IMR-90 (cell line): ENCODE data around the gene LYRM7. TPM values are rescaled to one million over a fixed set of nuclear protein-coding genes. Genes with fewer than 3 reads are reported as not detected.

Source experiments
- ATAC-seq: fragments of 200-7000 bp; cut with Tn5 transposase; 2 replicates; pipeline ENCODE4 v1.9.1; 2020; ENCODE audit warnings: low read depth, mild to moderate bottlenecking, moderate library complexity
- BruUV-seq: library from RNA; stranded (reverse); fragments of 400-500 nt; replicated peaks from 2 replicates; lab custom pipeline; 2021; lab: Mats Ljungman, UMichigan
- CTCF ChIA-PET: fragments of 300-600 bp; formaldehyde crosslinking; extraction: SDS; loops from one replicate; lab custom pipeline; 2021; ENCODE audit warnings: antibody characterized with exemption; lab: Yijun Ruan, JAX
- POLR2A ChIA-PET: fragments of 300-600 bp; sonication (Branson Sonifier 250); formaldehyde crosslinking; loops from one replicate; lab custom pipeline; 2022; ENCODE audit warnings: antibody characterized with exemption; ENCODE audit not compliant: unreplicated experiment; lab: Charles Lee
- DNase-seq: peaks from one replicate; pipeline ENCODE4 v3.0.0; 2013
- H2AFZ ChIP-seq: replicated peaks from 2 replicates; pipeline ENCODE3; 2013; ENCODE audit warnings: low read length, mild to moderate bottlenecking; ENCODE audit not compliant: poor library complexity
- H2AK5ac ChIP-seq: 2 replicates; pipeline ENCODE4 v1.6.1; 2013; ENCODE audit warnings: low read depth, low read length, inconsistent platforms
- H2AK9ac ChIP-seq: replicated peaks from 2 replicates; pipeline ENCODE3; 2013; ENCODE audit warnings: mild to moderate bottlenecking, low read depth, low read length, moderate library complexity; ENCODE audit not compliant: poor library complexity
- H2BK120ac ChIP-seq: 2 replicates; pipeline ENCODE4 v1.6.1; 2013; ENCODE audit warnings: low read depth, low read length, inconsistent platforms
- H2BK15ac ChIP-seq: 3 replicates; pipeline ENCODE4 v1.6.1; 2013; ENCODE audit warnings: low read depth, low read length, inconsistent platforms
- H2BK20ac ChIP-seq: 2 replicates; pipeline ENCODE4 v1.6.1; 2013; ENCODE audit warnings: low read depth, mild to moderate bottlenecking, inconsistent platforms, low read length, moderate library complexity
- H2BK5ac ChIP-seq: 2 replicates; pipeline ENCODE4 v1.6.1; 2013; ENCODE audit warnings: mild to moderate bottlenecking, low read depth, low read length, inconsistent platforms; ENCODE audit not compliant: poor library complexity, severe bottlenecking
- H3K14ac ChIP-seq: replicated peaks from 2 replicates; pipeline ENCODE4 v1.6.1; 2013; ENCODE audit warnings: low read depth, low read length, inconsistent platforms
- H3K18ac ChIP-seq: 2 replicates; pipeline ENCODE4 v1.6.1; 2013; ENCODE audit warnings: low read depth, low read length, control low read depth
- H3K23ac ChIP-seq: 2 replicates; pipeline ENCODE4 v1.6.1; 2013; ENCODE audit warnings: low read depth, low read length, inconsistent platforms
- H3K27ac ChIP-seq: 2 replicates; pipeline ENCODE4 v1.5.1; 2013; ENCODE audit warnings: mild to moderate bottlenecking, control low read depth, low read length; ENCODE audit not compliant: insufficient read depth
- H3K27me3 ChIP-seq: 2 replicates; pipeline ENCODE4 v1.6.1; 2013; ENCODE audit warnings: low read length; ENCODE audit not compliant: control insufficient read depth, insufficient read depth
- H3K36me3 ChIP-seq: 2 replicates; pipeline ENCODE4 v1.6.1; 2013; ENCODE audit warnings: low read length, mixed read lengths; ENCODE audit not compliant: control insufficient read depth, insufficient read depth
- H3K4ac ChIP-seq: 2 replicates; pipeline ENCODE4 v1.6.1; 2013; ENCODE audit warnings: low read depth, low read length, inconsistent platforms
- H3K4me1 ChIP-seq: 2 replicates; pipeline ENCODE4 v1.6.1; 2013; ENCODE audit warnings: low read length, mixed read lengths; ENCODE audit not compliant: control insufficient read depth, insufficient read depth
- H3K4me2 ChIP-seq: 2 replicates; pipeline ENCODE4 v1.6.1; 2013; ENCODE audit warnings: low read depth, mild to moderate bottlenecking, control low read depth, low read length, moderate library complexity
- H3K4me3 ChIP-seq: 2 replicates; pipeline ENCODE4 v1.5.1; 2013; ENCODE audit warnings: low read depth, mild to moderate bottlenecking, control low read depth, low read length, moderate library complexity; ENCODE audit not compliant: insufficient read depth
- H3K56ac ChIP-seq: 2 replicates; pipeline ENCODE4 v1.6.1; 2013; ENCODE audit warnings: low read length, inconsistent platforms; ENCODE audit not compliant: insufficient read depth; ENCODE audit errors: extremely low read depth
- H3K79me1 ChIP-seq, 2 experiments: 2 replicates each; pipeline ENCODE4 v1.6.1; 2013; ENCODE audit warnings: low read length in 2 of 2, inconsistent platforms in 1 of 2, low read depth in 1 of 2
- H3K9ac ChIP-seq: 2 replicates; pipeline ENCODE4 v1.6.1; 2013; ENCODE audit warnings: low read depth, low read length, control low read depth
- H3K9me1 ChIP-seq: 2 replicates; pipeline ENCODE4 v1.6.1; 2013; ENCODE audit warnings: low read length, inconsistent platforms; ENCODE audit not compliant: insufficient read depth
- H3K9me3 ChIP-seq: 2 replicates; pipeline ENCODE4 v1.6.1; 2013; ENCODE audit warnings: low read length; ENCODE audit not compliant: control insufficient read depth, insufficient read depth
- H4K20me1 ChIP-seq: 2 replicates; pipeline ENCODE4 v1.6.1; 2013; ENCODE audit warnings: low read length, inconsistent platforms; ENCODE audit not compliant: insufficient read depth
- H4K5ac ChIP-seq: 2 replicates; pipeline ENCODE4 v1.6.1; 2013; ENCODE audit warnings: mild to moderate bottlenecking, low read depth, low read length, control low read depth
- H4K8ac ChIP-seq, 2 experiments: 2 replicates each; pipeline ENCODE4 v1.6.1; 2013; ENCODE audit warnings: low read depth in 2 of 2, low read length in 2 of 2, control low read depth in 1 of 2, inconsistent platforms in 1 of 2
- H4K91ac ChIP-seq: 2 replicates; pipeline ENCODE4 v1.6.1; 2013; ENCODE audit warnings: low read depth, low read length, inconsistent platforms; ENCODE audit not compliant: insufficient read depth
- BHLHE40 ChIP-seq: fragments of 150-350 bp; IDR thresholded peaks from 2 replicates; pipeline ENCODE4 v1.6.1; 2016; ENCODE audit warnings: mild to moderate bottlenecking, low read depth, low read length
- CEBPB ChIP-seq: IDR thresholded peaks from 2 replicates; pipeline ENCODE4 v1.6.1; 2012; ENCODE audit warnings: low read depth, low read length, improper control_type of control experiment
- CHD1 ChIP-seq: IDR thresholded peaks from 2 replicates; pipeline ENCODE4 v1.6.1; 2012; ENCODE audit warnings: low read depth, low read length, improper control_type of control experiment
- CTCF ChIP-seq: conservative IDR thresholded peaks from 2 replicates; pipeline ENCODE4 v1.5.1; 2012; ENCODE audit warnings: mild to moderate bottlenecking, low read depth, low read length, improper control_type of control experiment
- FOS ChIP-seq: fragments of 150-350 bp; IDR thresholded peaks from 2 replicates; pipeline ENCODE4 v1.6.1; 2016; ENCODE audit warnings: low read depth, low read length
- MAFK ChIP-seq: IDR thresholded peaks from 2 replicates; pipeline ENCODE4 v1.6.1; 2012; ENCODE audit warnings: low read depth, low read length, improper control_type of control experiment
- MAZ ChIP-seq: IDR thresholded peaks from 2 replicates; pipeline ENCODE4 v1.6.1; 2012; ENCODE audit warnings: low read depth, mild to moderate bottlenecking, low read length, improper control_type of control experiment, moderate library complexity, borderline replicate concordance
- MXI1 ChIP-seq: IDR thresholded peaks from 2 replicates; pipeline ENCODE4 v1.6.1; 2012; ENCODE audit warnings: low read depth, mild to moderate bottlenecking, low read length, moderate library complexity, borderline replicate concordance
- NFE2L2 ChIP-seq: fragments of 150-350 bp; IDR thresholded peaks from 2 replicates; pipeline ENCODE4 v1.6.1; 2016; ENCODE audit warnings: low read depth, mild to moderate bottlenecking, low read length
- POLR2A ChIP-seq: IDR thresholded peaks from 2 replicates; pipeline ENCODE4 v1.6.1; 2012; ENCODE audit warnings: mild to moderate bottlenecking, low read depth, low read length
- RAD21 ChIP-seq: IDR thresholded peaks from 2 replicates; pipeline ENCODE4 v1.6.1; 2012; ENCODE audit warnings: low read length, improper control_type of control experiment
- RCOR1 ChIP-seq: IDR thresholded peaks from 2 replicates; pipeline ENCODE4 v1.6.1; 2012; ENCODE audit warnings: mild to moderate bottlenecking, low read length, improper control_type of control experiment; ENCODE audit not compliant: insufficient replicate concordance
- RFX5 ChIP-seq: IDR thresholded peaks from 2 replicates; pipeline ENCODE4 v1.8.0; 2012; ENCODE audit warnings: low read depth, mild to moderate bottlenecking, low read length, moderate library complexity
- SMC3 ChIP-seq: fragments of 150-350 bp; IDR thresholded peaks from 2 replicates; pipeline ENCODE4 v1.6.1; 2016; ENCODE audit warnings: low read depth, mild to moderate bottlenecking, antibody characterized with exemption, low read length, moderate library complexity
- WGBS, 2 experiments: methylation state at CpG; one replicate each; pipeline versions ENCODE4 v1.1.5 to v1.1.7; 2013; ENCODE audit warnings: missing lambda C conversion rate in 2 of 2; ENCODE audit not compliant: insufficient read length in 1 of 2; ENCODE audit errors: extremely low coverage in 2 of 2; 5-methylcytosine and 5-hydroxymethylcytosine counted together
- dilution Hi-C: fragments of 300-500 bp; cut with HindIII; formaldehyde crosslinking; loops from one replicate; pipeline ENCODE4 v1.14.3; 2018; ENCODE audit warnings: low sequenced_read_pairs; ENCODE audit not compliant: unreplicated experiment
- in situ Hi-C: fragments of 300-500 bp; cut with MboI; formaldehyde crosslinking; loops from 3 replicates; pipeline ENCODE4 v1.14.3; 2019; ENCODE audit warnings: low sequenced_read_pairs, inconsistent platforms, mixed read lengths
- intact Hi-C: fragments of 100-400 bp; cut with micrococcal nuclease; formaldehyde crosslinking; loops from 2 replicates; pipeline ENCODE4 v1.10.0; 2022
- polyA plus RNA-seq, 3 experiments: library from polyadenylated mRNA; depleted of rRNA; stranded (reverse); fragments of >200 nt; gene quantifications; 2 replicates each; pipeline ENCODE4 v1.2.3, GENCODE V29; 2012; ENCODE audit warnings: low replicate concordance in 1 of 3
- total RNA-seq: library from RNA; depleted of rRNA; stranded (reverse); fragments of >200 nt; gene quantifications from 2 replicates; pipeline ENCODE4 v1.2.3, GENCODE V29; 2012
- TF ChIP-seq, protein P1 (sequence below): fragments of 150-350 bp; IDR thresholded peaks from 2 replicates; pipeline ENCODE4 v1.6.1; 2017; ENCODE audit warnings: mild to moderate bottlenecking, antibody characterized with exemption, low read length, low read depth
- TF ChIP-seq, protein P2 (sequence below): fragments of 150-350 bp; IDR thresholded peaks from 2 replicates; pipeline ENCODE4 v1.6.1; 2016; ENCODE audit warnings: low read depth, mild to moderate bottlenecking, low read length, moderate library complexity, borderline replicate concordance

Gene LYRM7
- total and polyA plus RNA-seq, 2 of the 4 experiments (the other 2 are of a cell fraction), result 2.5 to 3.4 TPM

GRCh38 chr5:131206772-131207171 lies 36.0 kb downstream of the LYRM7 start:
- no peak overlapping the region for H3K9ac ChIP-seq
- ChIA-PET POLR2A (no interaction called here), CTCF (interaction anchor here (1.2 kb wide), 1 partner anchor 9 kb away, joined by 3 read pairs; no protein-coding TSS in a partner anchor)
- H3K9me1 ChIP-seq, result no peaks in the 10 kb centered on the region
- H2BK20ac ChIP-seq, result no peak overlapping the region
- H4K8ac ChIP-seq, result no peak overlapping the region
- TF ChIP-seq, protein P1, sequence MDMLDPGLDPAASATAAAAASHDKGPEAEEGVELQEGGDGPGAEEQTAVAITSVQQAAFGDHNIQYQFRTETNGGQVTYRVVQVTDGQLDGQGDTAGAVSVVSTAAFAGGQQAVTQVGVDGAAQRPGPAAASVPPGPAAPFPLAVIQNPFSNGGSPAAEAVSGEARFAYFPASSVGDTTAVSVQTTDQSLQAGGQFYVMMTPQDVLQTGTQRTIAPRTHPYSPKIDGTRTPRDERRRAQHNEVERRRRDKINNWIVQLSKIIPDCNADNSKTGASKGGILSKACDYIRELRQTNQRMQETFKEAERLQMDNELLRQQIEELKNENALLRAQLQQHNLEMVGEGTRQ, result no peak
- no peak for TF ChIP-seq CTCF
- TF ChIP-seq MAFK, result no peak
- no peak for TF ChIP-seq SMC3
- no peak for TF ChIP-seq NFE2L2
- TF ChIP-seq FOS, result no peak
- TF ChIP-seq, protein P2, sequence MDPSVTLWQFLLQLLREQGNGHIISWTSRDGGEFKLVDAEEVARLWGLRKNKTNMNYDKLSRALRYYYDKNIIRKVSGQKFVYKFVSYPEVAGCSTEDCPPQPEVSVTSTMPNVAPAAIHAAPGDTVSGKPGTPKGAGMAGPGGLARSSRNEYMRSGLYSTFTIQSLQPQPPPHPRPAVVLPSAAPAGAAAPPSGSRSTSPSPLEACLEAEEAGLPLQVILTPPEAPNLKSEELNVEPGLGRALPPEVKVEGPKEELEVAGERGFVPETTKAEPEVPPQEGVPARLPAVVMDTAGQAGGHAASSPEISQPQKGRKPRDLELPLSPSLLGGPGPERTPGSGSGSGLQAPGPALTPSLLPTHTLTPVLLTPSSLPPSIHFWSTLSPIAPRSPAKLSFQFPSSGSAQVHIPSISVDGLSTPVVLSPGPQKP, result no peak
- no peak for TF ChIP-seq MXI1
- no peak for TF ChIP-seq POLR2A
- no peak for TF ChIP-seq RCOR1
- TF ChIP-seq CHD1, result no peak
- no peak for TF ChIP-seq RFX5
- no peak for TF ChIP-seq RAD21
- no peak for TF ChIP-seq CEBPB
- no peak for TF ChIP-seq MAZ
- no peak for TF ChIP-seq BHLHE40
- no peak overlapping the region for H3K4me3 ChIP-seq
- H2BK15ac ChIP-seq, result no peak overlapping the region
- no peak overlapping the region for H2BK5ac ChIP-seq
- H3K27me3 ChIP-seq, result no peaks in the 10 kb centered on the region
- WGBS, 2 experiments, result no CpG with 5 or more reads among the region's 1 CpG
- no peak overlapping the region for H3K56ac ChIP-seq
- H3K9me3 ChIP-seq, result no peaks in the 10 kb centered on the region
- no peaks in the 10 kb centered on the region for H4K20me1 ChIP-seq
- no peak overlapping the region for H2AFZ ChIP-seq
- BruUV-seq, result no TSS peak
- intact Hi-C loops (no loop called here), in situ Hi-C loops (no loop called here), dilution Hi-C loops (no loop called here)
- no peaks in the 10 kb centered on the region for H3K4me1 ChIP-seq
- no peaks in the 10 kb centered on the region for H3K79me1 ChIP-seq
- H2AK9ac ChIP-seq, result no peak overlapping the region
- no peak overlapping the region for H3K23ac ChIP-seq
- peak; percentile 51 for ATAC-seq
- no peak overlapping the region for H4K5ac ChIP-seq
- H2BK120ac ChIP-seq, result no peak overlapping the region
- no peak overlapping the region for H2AK5ac ChIP-seq
- H3K36me3 ChIP-seq, result no peaks in the 10 kb centered on the region
- no peak overlapping the region for H3K14ac ChIP-seq
- H3K18ac ChIP-seq, result no peak overlapping the region
- H3K4me2 ChIP-seq, result no peak overlapping the region
- no peak for DNase-seq
- no peak overlapping the region for H4K91ac ChIP-seq
- no peak overlapping the region for H3K27ac ChIP-seq
- no peak overlapping the region for H3K4ac ChIP-seq
